Measurements from ENCODE around the gene KIF6. TPM values are rescaled to one million over a fixed set of nuclear protein-coding genes. Genes with fewer than 3 reads are reported as not detected.

KIF6 gene
- polyA plus RNA-seq, 3 donors, result not detected

- H3K4me1 ChIP-seq (ENCODE audit: control insufficient read depth in 1 of 2, insufficient read depth in 2 of 2, low read length in 2 of 2), result no peaks in the 10 kb centered on the region
- 94% methylated on average over 4 of the region's 8 CpGs for WGBS (ENCODE audit: insufficient coverage)
- H3K9me3 ChIP-seq (replicated peaks in 1 of 2; ENCODE audit: control insufficient read depth in 1 of 2, insufficient read depth in 1 of 2, low read length in 2 of 2), result peaks cover 0 to 4% of the 10 kb centered on the region in 2 donors
- H3K4me2 ChIP-seq (replicated peaks; ENCODE audit: extremely low read depth, low read length, poor library complexity, severe bottlenecking), result no peak overlapping the region
- no peaks in the 10 kb centered on the region for H4K20me1 ChIP-seq (ENCODE audit: insufficient read depth, low read length)
- H2AFZ ChIP-seq (ENCODE audit: insufficient read depth, low read depth, low read length, poor library complexity, severe bottlenecking), result no peak overlapping the region
- no peak overlapping the region for H3K9ac ChIP-seq (ENCODE audit: insufficient read depth, low read length, poor library complexity, severe bottlenecking)
- no peak for TF ChIP-seq CTCF (IDR thresholded peaks at IDR 0.05)
- no peak overlapping the region for H3K4me3 ChIP-seq (replicated peaks in 1 of 3; ENCODE audit: low read depth in 2 of 3, low read length in 3 of 3)
- no peaks in the 10 kb centered on the region for H3K4me1 Mint-ChIP-seq
- peaks cover 0 to 2% of the 10 kb centered on the region in 2 donors for H3K27me3 ChIP-seq (ENCODE audit: control insufficient read depth in 2 of 2, insufficient read depth in 2 of 2, low read length in 2 of 2)
- peak overlapping the region in 1 of 7 donors; percentile 11 for H3K27ac Mint-ChIP-seq
- no peak overlapping the region for H3K27ac ChIP-seq (ENCODE audit: low read depth in 1 of 2, low read length in 2 of 2)
- peaks cover 0 to 3% (median 0%) of the 10 kb centered on the region in 7 donors for H3K9me3 Mint-ChIP-seq
- no peaks in the 10 kb centered on the region for H3K36me3 Mint-ChIP-seq
- no peaks in the 10 kb centered on the region for H3K79me2 ChIP-seq (ENCODE audit: insufficient read depth, low read length)
- H3K36me3 ChIP-seq (replicated peaks in 1 of 2; ENCODE audit: control insufficient read depth in 1 of 2, insufficient read depth in 2 of 2, low read length in 2 of 2), result no peaks in the 10 kb centered on the region
- DNase-seq, result no peak
- intact Hi-C loops (cut with micrococcal nuclease), result no loop called here
- H3K4me3 Mint-ChIP-seq, result no peak overlapping the region
- H3K27me3 Mint-ChIP-seq (ENCODE audit: low read depth in 3 of 3), result peaks cover 0 to 4% (median 2%) of the 10 kb centered on the region in 3 donors
Measured at GRCh38 chr6:39669207-39669972, 55.8 kb downstream of the KIF6 start.

- H3K27ac ChIP-seq (ENCODE audit: low read depth in 1 of 2, low read length in 2 of 2), result no peak overlapping the region
- H3K4me2 ChIP-seq (replicated peaks; ENCODE audit: extremely low read depth, low read length, poor library complexity, severe bottlenecking), result no peak overlapping the region
- H3K79me2 ChIP-seq (ENCODE audit: insufficient read depth, low read length), result no peaks in the 10 kb centered on the region
- H3K4me1 ChIP-seq (ENCODE audit: control insufficient read depth in 1 of 2, insufficient read depth in 2 of 2, low read length in 2 of 2), result no peaks in the 10 kb centered on the region
- Mint-ChIP-seq H3K27me3 (ENCODE audit: low read depth in 3 of 3) (peaks cover 0 to 5% (median 4%) of the 10 kb centered on the region in 3 donors), H3K4me1 (no peaks in the 10 kb centered on the region), H3K36me3 (no peaks in the 10 kb centered on the region), H3K27ac (no peak overlapping the region), H3K4me3 (no peak overlapping the region), H3K9me3 (peaks cover 0 to 2% (median 0%) of the 10 kb centered on the region in 7 donors)
- peaks cover 0 to 2% of the 10 kb centered on the region in 2 donors for H3K27me3 ChIP-seq (ENCODE audit: control insufficient read depth in 2 of 2, insufficient read depth in 2 of 2, low read length in 2 of 2)
- no peak for TF ChIP-seq CTCF (IDR thresholded peaks at IDR 0.05)
- H4K20me1 ChIP-seq (ENCODE audit: insufficient read depth, low read length), result no peaks in the 10 kb centered on the region
- WGBS (ENCODE audit: insufficient coverage), result 87% methylated on average over 6 of the region's 9 CpGs
- H2AFZ ChIP-seq (ENCODE audit: insufficient read depth, low read depth, low read length, poor library complexity, severe bottlenecking), result no peak overlapping the region
- DNase-seq, result no peak
- no peak overlapping the region for H3K9ac ChIP-seq (ENCODE audit: insufficient read depth, low read length, poor library complexity, severe bottlenecking)
- intact Hi-C loops (cut with micrococcal nuclease), result no loop called here
- no peak overlapping the region for H3K4me3 ChIP-seq (replicated peaks in 1 of 3; ENCODE audit: low read depth in 2 of 3, low read length in 3 of 3)
- H3K36me3 ChIP-seq (replicated peaks in 1 of 2; ENCODE audit: control insufficient read depth in 1 of 2, insufficient read depth in 2 of 2, low read length in 2 of 2), result no peaks in the 10 kb centered on the region
- H3K9me3 ChIP-seq (replicated peaks in 1 of 2; ENCODE audit: control insufficient read depth in 1 of 2, insufficient read depth in 1 of 2, low read length in 2 of 2), result no peaks in the 10 kb centered on the region
Measured at GRCh38 chr6:39666706-39667489, 58.3 kb downstream of the KIF6 start.

Data from CD14-positive monocyte (primary cell).